Anterior cingulate cortex (tissue), 58 donors: ENCODE results near the gene SGSM1.

Source experiments
- DNase-seq, 58 donors: peaks; one replicate each; lab custom pipeline; 2025; lab: John Stamatoyannopoulos, UW

SGSM1 gene

DNA sequence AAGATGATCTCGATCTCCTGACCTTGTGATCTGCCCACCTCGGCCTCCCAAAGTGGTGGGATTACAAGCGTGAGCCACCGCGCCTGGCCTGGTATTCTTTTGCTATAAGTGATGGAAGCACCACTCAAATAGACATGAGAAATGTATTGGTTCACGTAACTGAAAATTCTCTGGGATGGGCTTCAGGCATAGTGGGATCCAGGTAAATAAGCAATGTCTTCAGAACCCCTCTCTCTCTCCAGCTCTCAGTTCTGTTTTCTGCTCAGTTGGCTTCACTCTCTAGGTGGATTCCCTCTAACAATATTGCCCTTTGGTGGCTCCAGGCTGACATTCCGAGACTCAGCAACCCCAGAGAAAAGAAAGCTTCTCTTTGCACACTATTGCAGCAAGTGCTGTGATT lies 141.4 kb downstream of the SGSM1 start:
- DNase-seq = no peak

DNA sequence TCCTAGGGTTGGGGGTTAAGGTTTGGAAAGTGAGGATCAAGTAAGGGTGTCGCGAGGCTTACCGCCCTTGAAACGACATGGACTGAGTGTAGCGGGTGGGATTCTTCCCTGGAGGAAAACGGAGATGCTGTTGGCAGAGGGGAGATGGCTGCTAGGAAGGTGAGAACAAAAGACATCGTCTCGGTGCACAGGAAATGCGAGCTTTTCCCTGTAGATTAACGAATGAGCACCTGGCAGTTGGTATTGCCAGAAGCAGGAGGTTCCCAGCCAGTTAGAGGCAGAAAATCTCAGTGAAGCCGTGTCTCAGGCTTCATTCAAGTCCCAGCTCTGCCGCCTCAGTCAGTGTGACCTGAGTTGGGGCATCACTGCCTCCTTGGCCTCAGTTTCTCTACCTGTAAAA lies 141.9 kb downstream of the SGSM1 start:
- DNase-seq = no peak

DNA sequence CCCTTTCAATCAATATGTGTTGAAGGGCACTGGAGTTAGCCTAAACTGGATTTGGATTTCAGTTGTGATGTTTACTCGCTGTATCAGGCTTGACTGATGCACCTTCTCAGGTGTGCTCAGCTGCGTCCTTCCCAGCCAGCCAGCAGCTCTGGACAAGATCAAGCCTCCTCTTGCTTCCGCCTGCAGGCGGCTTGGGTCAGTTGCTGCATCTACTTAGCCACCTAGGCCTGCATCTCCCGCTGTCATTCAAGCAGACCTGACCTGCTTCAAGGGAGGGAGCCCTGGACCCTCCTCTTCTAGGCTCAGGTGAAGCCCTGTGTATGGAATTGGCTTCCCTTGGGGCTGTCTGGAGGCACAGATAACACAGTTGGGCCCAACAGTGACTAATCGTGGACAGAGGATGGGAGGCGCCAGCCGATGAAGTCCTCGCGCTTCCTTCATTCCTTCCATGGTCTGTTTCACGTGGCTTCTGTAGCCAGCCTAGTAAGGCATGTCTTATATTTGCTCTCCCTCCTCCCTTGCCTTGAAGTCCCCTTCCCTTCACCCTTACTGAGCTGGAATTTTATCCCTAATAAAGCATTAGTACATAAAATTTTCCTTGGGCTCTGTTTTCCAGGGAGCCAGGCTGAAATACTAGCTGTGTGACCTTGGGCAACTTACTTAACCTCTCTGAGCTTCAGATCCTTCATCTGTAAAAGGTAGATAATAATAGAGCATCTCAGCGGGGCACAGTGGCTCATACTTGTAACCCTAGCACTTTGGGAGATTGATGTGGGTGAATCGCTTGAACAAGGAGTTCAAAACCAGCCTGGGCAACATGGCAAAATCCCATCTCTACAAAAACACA lies 142.6 kb downstream of the SGSM1 start:
- DNase-seq = no peak

DNA sequence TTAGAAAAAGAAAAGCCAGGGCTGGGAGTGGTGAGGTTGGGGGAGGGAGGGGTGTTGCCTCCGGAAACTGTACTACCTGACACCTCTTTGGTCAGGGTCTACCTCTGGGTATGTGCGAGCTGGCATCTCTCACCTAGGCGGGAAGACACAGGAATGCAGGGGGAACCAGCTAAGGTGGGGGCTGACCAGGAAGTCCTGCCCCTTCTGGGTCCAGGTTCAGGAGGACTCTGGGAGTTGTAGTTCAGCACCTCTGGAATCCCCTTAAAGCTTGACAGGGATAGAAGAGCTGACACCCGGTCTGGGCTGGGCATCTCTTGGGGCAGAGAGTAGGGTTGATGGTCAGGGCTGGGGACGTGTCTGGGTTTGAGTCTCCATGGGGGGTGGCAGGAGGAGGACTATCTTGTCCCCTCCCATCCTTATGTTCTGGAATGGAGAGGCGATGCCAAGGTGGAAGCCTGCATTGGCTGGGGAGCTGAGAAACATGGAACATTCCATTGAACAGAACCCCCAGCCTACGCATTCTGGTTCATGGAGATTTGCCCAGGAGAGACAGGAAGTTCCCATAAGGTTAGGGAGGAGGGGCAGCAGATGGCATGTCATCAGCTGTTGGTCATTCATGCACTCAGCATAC lies 144.4 kb downstream of the SGSM1 start:
- peak in 32 of 58 donors; percentile 8 to 76 (median 40) for DNase-seq

DNA sequence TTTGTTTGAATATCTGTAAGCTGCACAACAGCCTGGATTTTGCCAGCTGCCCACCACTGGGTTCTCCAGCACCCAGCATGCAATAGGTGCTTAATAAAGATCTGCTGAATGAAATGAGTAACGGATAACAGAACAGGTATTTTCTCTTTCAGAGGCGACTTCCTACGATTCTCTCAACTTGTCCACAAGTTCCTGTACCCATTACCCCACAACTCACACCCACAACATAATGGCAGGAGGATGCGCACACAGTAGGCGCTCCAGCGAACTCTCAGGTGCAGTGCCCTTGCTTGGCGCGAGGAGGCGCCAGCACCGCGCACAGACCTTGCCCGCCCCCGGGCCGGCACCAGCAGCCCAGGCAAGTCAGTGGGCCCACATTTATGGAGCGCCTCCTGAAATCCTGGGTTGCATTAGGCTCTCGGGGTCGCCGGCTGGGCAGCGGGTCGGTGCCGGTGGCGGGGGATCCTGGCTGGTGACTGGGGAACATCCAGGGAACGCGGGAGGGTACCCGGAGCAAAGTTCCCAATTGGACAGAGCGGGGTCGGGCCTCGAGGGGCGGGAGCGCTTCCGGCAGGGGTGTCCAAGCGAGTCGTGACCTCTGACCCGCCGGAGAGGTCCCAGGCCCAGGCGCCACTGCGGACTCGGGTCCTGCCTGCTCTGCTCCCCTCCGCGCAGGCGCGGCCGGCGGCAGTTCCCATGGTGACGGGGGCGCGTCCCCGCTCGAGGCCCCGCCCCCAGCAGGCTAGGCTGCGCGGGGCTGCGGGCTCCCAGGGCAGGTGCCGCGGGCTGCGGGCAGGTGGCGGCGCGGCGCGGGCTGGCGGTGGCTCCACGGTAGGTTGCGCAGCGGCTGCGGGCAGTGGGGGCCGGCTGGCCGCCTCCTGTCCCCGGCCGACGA lies 146.2 kb downstream of the SGSM1 start, which contains the start of gene KIAA1671:
Gene KIAA1671, plus strand, starts transcription at position 775 of the 895 bp plus-strand sequence. CDS start 75,284 bp downstream, outside the sequence.
- peak in 57 of 58 donors; percentile 17 to 88 (median 74) for DNase-seq

- peak in 39 of 58 donors; percentile 27 to 78 (median 58) for DNase-seq
Measured at GRCh38 chr22:24952837-24953383, 146.9 kb downstream of the SGSM1 start.

DNA sequence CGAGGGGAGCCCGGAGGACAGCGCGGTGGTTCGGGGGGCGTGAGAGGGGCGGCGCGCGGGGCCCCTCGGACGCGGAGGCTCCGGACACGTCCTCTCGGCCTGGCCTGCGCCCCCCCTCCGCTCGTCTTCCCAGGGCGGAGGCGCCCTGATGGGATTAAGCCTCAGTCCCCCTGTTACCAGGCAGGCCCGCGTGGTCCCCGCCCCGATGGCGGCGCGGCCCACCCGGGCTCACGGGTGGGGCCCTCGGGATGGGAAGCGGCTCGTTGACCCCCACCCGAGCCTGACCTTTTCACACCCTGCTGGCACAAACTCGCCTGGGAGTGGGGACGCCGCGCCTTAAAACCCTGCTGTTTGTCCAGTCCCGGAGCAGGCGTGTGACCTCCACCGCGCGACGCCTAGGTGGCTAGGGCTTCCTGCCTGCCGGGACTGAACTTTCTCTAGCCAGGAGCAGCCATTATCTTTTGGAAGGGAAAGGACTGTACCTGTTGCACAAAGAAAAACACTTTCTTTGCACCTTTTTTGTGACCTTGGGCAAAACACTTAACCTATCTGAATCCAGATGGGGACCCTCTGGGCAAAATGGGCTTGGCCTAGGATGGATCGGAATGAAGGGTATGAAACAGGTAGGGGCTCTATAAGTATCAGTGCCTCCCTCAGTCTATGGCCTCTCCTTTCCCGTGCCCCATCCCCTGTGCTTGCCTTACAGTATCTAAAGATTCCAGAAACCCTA lies 147.5 kb downstream of the SGSM1 start:
- DNase-seq = peak in 4 of 58 donors; percentile 19 to 41 (median 32)

DNA sequence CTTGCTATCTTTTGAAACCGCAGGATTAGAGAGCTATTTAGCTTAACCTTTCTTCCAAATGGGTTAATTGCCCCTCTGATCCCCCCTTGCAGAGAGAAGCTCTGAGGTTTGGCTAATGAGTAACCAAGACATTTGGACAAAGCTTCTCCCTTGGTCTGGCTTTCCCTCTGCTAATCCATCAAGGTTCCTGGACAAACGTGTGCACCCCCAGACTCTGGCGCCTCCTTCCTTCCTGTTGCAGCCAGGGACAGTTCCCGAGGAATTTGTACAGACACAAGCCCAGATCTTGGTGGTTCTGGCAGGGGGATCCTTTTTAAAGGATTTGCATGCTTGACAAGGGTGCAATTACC lies 148.1 kb downstream of the SGSM1 start:
- no peak for DNase-seq

- no peak for DNase-seq
Measured at GRCh38 chr22:24954856-24955255, 148.8 kb downstream of the SGSM1 start.

GRCh38 chr22:24957043-24957442 lies 151.0 kb downstream of the SGSM1 start:
- DNase-seq = no peak

DNA sequence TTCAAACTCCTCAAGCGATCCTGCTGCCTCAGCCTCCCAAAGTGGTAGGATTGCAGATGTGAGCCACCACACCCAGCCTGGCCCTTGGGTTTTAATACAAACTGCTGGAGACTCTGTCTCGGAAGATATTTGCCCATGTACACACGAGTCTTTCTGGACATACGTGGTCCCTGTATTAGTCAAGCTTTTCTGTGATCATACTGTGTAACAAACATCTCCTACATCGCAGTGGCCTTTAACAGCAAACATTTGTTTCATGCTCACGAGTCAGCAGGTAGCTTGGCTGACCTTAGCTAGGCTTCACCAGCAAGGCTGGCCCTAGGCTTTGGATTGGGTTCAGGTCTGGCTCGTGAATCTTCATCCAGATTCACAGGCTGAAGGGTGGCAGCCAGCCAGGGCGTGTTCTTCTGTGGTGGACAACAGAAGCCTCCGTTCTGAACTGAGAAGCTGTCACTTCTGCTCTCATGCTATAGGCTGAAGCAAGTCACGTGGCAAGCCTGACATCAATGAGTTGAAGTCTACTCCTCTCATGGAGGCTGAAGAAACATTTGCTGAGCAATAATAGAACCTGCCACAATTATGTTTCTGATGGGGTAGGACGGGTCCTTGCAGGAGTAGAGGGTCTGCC lies 155.3 kb downstream of the SGSM1 start:
- no peak for DNase-seq

DNA sequence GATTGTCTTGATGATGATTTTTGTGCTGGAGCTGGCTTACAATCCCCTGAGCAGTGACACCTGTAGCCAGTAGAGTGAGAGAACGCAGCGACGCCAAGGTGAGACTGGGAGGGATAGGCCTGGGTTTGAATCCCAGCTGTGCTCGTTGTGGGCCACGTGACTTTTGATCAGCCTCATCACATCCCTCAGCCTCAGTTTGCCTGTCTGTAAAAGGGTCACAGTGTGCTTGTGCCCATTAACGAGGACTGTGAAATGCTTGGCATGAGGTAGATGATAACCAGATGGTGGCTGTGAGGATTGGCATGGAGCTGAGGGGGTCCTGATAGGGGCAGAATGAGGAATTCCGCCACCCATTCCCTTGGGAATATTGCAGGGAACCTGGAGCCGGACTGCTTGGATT lies 156.1 kb downstream of the SGSM1 start:
- DNase-seq = no peak

DNA sequence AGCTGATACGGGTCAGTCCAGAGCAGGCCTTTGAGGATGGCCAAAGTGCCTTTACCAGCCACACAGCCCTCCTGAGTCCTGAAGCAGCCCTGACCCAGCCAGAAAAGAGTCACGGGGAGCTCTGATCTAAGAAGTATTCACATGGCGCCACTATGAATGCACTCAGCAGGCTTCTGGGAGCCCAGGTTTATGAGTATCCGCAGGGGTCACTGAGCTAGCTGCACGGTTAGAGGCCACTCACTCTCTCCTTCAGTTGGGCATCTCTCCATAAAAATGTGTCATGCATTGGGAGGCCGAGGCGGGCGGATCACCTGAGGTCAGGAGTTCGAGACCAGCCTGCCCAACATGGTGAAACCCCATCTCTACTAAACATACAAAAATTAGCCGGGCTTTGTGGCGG lies 156.8 kb downstream of the SGSM1 start:
- no peak for DNase-seq

GRCh38 chr22:24964441-24964840 lies 158.4 kb downstream of the SGSM1 start:
- DNase-seq = no peak

DNA sequence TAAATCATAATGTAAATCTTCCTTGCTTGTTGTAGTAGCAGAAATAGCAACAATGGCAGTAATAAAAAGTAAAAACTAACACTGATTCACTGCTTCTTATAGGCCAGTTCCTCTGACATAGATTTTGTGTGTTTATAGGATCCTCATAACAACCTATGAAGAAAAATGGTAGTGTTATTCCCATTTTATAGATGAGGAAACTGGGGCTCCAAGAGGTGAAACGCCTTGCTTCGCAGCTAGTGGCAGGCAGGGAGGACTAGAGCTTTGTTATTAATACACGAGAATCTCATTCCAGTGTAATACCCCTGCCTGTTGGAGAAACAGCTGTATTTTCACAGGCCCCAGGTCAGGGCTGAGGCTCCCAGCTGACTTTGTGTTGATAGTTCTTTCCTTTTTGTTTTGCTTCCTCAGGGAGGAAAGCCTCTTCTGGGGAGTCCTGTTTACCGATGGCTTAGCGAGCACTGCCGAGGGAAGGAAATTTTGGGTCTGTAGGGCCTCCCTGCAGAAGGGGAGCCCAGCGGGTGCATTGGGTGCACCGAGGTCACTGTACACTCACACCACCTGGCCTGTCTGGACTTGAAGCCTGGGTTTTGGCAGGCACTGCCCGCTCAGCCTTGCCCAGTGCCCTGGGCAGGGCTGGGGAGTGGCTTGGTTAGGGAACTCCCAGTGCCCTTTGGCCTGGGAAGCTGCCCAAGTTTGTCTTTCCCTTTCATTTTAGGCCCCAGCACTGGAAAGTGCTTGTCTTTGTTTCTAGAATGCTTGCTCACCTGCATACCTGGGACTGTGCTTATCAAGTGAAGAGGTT lies 160.0 kb downstream of the SGSM1 start:
- peak in 4 of 58 donors; percentile 3 to 11 (median 6) for DNase-seq

DNA sequence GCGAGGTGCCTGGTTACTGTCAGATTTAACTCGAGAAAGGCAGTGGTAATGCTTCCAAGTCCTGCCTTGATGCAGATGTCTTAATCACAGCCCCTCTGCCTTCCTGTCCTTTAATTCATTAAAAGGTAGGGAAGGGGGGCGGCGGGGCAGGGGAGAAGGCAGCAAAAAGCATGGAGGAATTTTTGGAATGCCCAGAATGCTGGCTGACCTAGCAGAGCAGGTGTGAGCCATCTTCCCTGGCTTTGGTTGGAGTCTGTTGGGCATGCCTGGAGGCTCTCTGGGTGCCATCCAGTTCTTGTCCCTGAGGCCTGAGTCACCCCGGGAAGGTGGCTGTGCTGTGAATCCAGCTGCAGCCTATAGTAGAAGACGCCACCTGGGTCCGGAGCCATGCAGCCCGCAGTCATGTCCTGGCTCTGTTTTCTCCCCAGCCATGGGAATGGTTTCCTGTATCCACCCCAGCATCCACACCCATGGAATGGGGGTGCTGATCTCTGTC lies 162.1 kb downstream of the SGSM1 start:
- no peak for DNase-seq

- no peak for DNase-seq
Measured at GRCh38 chr22:24969560-24970301, 163.7 kb downstream of the SGSM1 start.

GRCh38 chr22:24972369-24972768 lies 166.4 kb downstream of the SGSM1 start:
- no peak for DNase-seq
